Epithelial cell of proximal tubule (primary cell): ENCODE measurements around the gene CD300LF. TPM values are rescaled to one million over a fixed set of nuclear protein-coding genes. Genes with fewer than 3 reads are reported as not detected.

Experiments used
- DNase-seq: peaks from one replicate; pipeline ENCODE4 v3.0.0-alpha.2; 2011; ENCODE audit warnings: low read depth
- H3K4me3 ChIP-seq: 2 replicates; pipeline ENCODE4 v1.5.1; 2011; ENCODE audit warnings: low read depth, mild to moderate bottlenecking, low read length
- total RNA-seq: library from RNA; depleted of rRNA; stranded (reverse); fragments of >200 nt; gene quantifications from 2 replicates; pipeline ENCODE4 v1.2.3, GENCODE V29; 2015
- TF ChIP-seq, protein P1 (sequence below): conservative IDR thresholded peaks from 2 replicates; pipeline ENCODE4 v1.5.1; 2012; ENCODE audit warnings: low read depth, mild to moderate bottlenecking, low read length

Gene CD300LF
- total RNA-seq, 1 donor from 2014 or later: not detected

DNA sequence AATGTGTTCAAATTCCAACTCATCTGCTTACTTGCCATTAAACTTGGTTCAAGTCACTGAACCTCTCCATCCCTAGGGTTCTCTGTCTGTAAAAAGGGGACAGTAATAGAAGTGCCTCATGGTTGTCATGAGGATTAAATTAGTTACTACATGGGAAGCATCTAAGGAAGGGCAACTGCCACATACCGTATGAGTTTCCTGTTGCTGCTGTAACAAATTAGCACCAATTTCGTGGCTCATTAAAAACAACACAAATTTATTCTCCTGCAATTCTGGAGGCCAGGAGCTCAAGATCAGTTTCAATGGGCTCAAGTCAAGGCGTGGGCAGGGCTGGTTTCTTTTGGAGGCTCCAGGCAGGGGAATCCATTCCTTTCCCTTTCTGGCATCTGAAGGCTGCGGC is 18.6 kb downstream of the CD300LF start:
- H3K4me3 ChIP-seq: no peak overlapping the region
- no peak for DNase-seq
- TF ChIP-seq, protein P1, sequence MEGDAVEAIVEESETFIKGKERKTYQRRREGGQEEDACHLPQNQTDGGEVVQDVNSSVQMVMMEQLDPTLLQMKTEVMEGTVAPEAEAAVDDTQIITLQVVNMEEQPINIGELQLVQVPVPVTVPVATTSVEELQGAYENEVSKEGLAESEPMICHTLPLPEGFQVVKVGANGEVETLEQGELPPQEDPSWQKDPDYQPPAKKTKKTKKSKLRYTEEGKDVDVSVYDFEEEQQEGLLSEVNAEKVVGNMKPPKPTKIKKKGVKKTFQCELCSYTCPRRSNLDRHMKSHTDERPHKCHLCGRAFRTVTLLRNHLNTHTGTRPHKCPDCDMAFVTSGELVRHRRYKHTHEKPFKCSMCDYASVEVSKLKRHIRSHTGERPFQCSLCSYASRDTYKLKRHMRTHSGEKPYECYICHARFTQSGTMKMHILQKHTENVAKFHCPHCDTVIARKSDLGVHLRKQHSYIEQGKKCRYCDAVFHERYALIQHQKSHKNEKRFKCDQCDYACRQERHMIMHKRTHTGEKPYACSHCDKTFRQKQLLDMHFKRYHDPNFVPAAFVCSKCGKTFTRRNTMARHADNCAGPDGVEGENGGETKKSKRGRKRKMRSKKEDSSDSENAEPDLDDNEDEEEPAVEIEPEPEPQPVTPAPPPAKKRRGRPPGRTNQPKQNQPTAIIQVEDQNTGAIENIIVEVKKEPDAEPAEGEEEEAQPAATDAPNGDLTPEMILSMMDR: no peak

DNA sequence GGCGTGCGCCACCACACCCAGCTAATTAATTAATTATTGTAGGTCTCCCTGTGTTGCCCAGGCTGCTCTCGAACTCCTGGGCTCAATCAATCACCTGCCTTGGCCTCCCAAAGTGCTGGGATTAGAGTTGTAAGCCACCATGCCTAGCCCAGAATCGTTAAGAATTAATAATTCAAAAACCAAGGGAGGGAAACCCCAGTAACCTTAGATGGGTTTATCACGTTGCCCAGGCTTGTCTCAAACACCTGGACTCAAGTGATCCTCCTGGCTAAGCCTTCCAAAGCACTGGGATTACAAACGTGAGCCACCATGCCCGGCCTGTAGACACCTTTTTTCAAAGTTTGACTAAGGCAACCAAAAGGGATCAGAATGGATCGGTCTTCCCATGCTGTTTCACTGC is 21.6 kb downstream of the CD300LF start:
- TF ChIP-seq, protein P1: no peak
- no peak overlapping the region for H3K4me3 ChIP-seq
- DNase-seq: no peak

DNA sequence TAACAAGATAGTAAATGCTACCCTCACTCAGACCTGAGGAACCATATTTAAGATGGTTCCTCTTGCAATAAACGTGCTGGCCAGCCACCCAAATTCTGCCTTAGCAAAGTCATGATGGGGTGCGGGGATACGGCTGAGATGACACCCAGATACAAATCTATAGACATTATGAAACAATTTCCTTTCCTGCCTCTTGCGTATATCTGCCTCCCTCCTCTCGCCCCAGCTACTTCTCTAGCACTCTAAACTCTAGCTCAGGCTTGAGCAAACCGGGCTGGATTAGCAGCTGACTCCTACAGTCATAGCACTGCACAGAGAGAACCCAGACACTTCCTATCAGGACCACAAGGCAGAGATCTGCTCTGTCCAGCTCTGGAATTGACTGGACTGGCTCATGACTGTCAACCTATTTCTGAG is 22.3 kb downstream of the CD300LF start:
- TF ChIP-seq, protein P1: no peak
- no peak for DNase-seq
- H3K4me3 ChIP-seq: no peak overlapping the region

DNA sequence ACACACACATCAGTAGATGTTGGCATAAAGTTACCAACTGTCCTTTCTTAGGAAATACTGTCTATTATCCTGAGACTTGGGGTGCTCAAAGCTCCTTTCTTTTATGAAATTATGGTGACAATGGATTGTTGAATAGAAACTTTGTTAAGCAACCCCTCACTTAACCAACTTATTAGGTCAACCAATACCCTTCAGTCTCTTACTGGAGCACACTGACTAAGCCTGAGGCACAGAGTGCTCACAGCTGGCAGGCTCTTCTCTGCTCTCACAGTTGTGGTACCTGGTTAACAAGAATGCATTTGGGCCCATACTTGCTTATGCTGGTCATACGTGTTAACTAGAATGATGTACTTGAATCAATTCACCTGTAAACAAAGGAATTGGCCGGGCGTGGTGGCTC is 24.8 kb downstream of the CD300LF start:
- no peak overlapping the region for H3K4me3 ChIP-seq
- no peak for DNase-seq
- TF ChIP-seq, protein P1: no peak

DNA sequence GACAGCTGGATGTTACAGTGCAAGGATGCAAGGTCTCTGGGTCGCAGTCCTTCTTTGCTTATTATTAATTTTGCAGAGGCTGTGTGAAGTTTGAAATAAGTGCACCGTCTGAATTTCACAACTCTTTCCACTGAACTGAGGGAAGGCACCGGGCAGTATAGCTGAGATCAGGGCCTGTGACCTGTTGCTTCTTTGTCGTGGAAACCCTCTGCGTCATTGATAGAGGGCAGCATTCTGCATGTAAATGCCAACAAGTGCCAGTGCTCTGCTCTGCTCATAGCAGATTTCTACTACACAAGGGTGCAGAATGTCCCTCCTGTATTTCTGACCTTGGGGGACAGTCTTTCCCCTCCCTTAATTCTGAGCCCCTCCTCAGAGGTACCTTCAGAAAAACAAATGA is 26.0 kb downstream of the CD300LF start:
- DNase-seq: no peak
- TF ChIP-seq, protein P1: no peak
- no peak overlapping the region for H3K4me3 ChIP-seq

DNA sequence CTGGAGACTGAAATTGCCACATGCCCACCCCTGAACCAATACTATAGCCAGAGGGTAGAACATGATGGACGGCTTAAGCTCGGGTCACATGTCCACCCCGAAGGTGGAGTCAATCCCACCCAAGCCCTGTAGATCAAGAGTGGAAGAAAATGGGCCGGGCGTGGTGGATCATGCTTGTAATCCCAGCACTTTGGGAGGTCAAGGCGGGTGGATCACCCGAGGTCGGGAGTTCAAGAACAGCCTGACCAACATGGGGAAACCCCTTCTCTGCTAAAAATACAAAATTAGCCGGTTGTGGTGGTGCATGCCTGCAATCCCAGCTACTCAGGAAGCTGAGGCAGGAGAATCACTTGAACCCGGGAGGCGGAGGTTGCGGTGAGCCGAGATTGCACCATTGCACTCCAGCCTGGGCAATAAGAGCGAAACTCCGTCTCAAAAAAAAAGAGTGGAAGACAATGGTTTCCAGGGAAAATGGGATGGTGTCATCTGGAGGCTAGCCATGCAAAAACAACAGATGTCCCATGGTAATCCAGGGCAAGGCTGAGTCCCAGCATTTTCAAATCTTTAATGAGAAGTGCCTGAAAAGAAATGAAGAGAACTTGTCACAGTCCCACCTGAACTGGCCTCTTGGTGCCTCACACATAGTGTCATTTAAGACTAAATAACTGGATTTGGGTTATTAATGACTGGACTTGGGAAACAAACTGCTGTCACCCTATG is 30.1 kb downstream of the CD300LF start:
- DNase-seq: no peak
- H3K4me3 ChIP-seq: no peak overlapping the region
- TF ChIP-seq, protein P1: no peak

DNA sequence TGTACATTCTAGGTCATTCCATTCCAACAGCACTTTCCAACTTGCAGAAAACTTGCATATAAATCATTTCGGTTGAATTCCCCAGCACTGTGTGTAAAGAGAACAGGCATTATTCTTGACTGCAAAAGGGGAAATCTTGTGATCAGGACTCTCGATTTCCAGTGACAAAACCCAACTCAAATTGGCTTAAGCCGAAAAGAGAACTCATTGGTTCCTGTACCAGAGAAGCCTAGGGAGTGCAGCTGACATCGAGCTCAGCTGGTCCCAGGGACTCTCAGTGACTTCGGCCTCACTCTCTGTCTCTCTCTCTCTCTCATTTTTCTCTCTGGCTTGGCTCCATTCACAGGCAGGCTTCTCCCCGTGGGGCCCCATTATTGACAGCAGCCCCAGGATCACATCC is 30.7 kb downstream of the CD300LF start:
- H3K4me3 ChIP-seq: no peak overlapping the region
- DNase-seq: no peak
- TF ChIP-seq, protein P1: no peak
